Occipital lobe (tissue), 2 donors: ENCODE measurements around the gene SIX5. TPM values are rescaled to one million over a fixed set of nuclear protein-coding genes. Genes with fewer than 3 reads are reported as not detected.

ENCODE experiments used
- DNase-seq: peaks from one replicate; lab custom pipeline; 2025; lab: John Stamatoyannopoulos, UW
- total RNA-seq: library from RNA; depleted of rRNA; stranded (reverse); fragments of >200 nt; gene quantifications from one replicate; pipeline ENCODE4 v1.2.3, GENCODE V29; 2014

The SIX5 gene
- total RNA-seq, 1 donor from 2014 or later, result 1.2 TPM

DNA sequence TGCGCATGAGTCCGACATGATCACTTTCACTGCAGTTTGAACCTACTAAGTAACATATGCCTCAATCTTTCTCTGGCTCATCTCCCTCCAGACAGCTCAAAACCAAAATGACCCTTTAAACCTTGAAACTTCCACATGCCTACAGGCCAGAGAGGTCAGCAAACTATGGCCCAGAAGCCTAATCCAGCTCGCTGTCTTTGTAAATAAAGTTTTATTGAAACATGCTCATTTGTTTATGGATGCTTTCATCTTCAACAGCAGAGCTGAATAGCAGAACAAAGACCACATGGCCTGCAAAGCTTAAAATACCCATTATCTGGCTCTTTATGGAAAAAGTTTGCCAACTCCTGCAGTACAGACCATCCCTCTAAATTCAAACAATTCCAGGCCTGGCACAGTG lies 53.9 kb downstream of the SIX5 start:
- DNase-seq, result no peak

Other genes with a start within 250 kb of the SIX5 start
- gene OPA3, start 184.4 kb downstream of the SIX5 start, total RNA-seq, result 2.0 TPM
- gene GPR4, start 167.0 kb downstream of the SIX5 start, total RNA-seq, result 0.16 TPM
- gene EML2, start 129.9 kb downstream of the SIX5 start, total RNA-seq, result 15.8 TPM
- not detected for gene GIPR, start 101.0 kb downstream of the SIX5 start, total RNA-seq
- 108 TPM for gene SNRPD2, start 77.3 kb downstream of the SIX5 start, total RNA-seq
- gene QPCTL, start 76.6 kb downstream of the SIX5 start, total RNA-seq, result 8.0 TPM
- 11.4 TPM for gene FBXO46, start 38.4 kb downstream of the SIX5 start, total RNA-seq
- gene MEIOSIN, start 35.8 kb downstream of the SIX5 start, total RNA-seq, result not detected
- 16.7 TPM for gene DMPK, start 13.2 kb upstream of the SIX5 start, total RNA-seq
- gene DMWD, start 23.6 kb upstream of the SIX5 start, total RNA-seq, result 41.0 TPM
- 0.16 TPM for gene RSPH6A, start 46.1 kb upstream of the SIX5 start, total RNA-seq
- 16.4 TPM for gene SYMPK, start 93.9 kb upstream of the SIX5 start, total RNA-seq
- gene FOXA3, start 95.1 kb upstream of the SIX5 start, total RNA-seq, result not detected
- gene IRF2BP1, start 116.9 kb upstream of the SIX5 start, total RNA-seq, result 32.1 TPM
- 0.78 TPM for gene MYPOP, start 133.4 kb upstream of the SIX5 start, total RNA-seq
- not detected for gene NANOS2, start 145.5 kb upstream of the SIX5 start, total RNA-seq
- gene NOVA2, start 204.6 kb upstream of the SIX5 start, total RNA-seq, result 9.4 TPM
- gene CCDC61, start 226.2 kb upstream of the SIX5 start, total RNA-seq, result 5.8 TPM